HL-60 (cell line): ENCODE measurements around the gene JAM2.
A peak's percentile ranks its signal among the peaks of the same experiment; 100 is the strongest.

Experiments used
- POLR2AphosphoS5 ChIP-seq: IDR thresholded peaks from 2 replicates; pipeline ENCODE4 v1.6.1; 2012; ENCODE audit warnings: low read depth
- SPI1 ChIP-seq: IDR thresholded peaks from 2 replicates; pipeline ENCODE4 v1.6.1; 2012; ENCODE audit warnings: low read depth, mild to moderate bottlenecking, borderline replicate concordance
- TF ChIP-seq, protein P1 (sequence below): IDR thresholded peaks from 2 replicates; pipeline ENCODE4 v1.6.1; 2012; ENCODE audit warnings: low read depth; ENCODE audit not compliant: insufficient replicate concordance
- TF ChIP-seq, protein P2 (sequence below): IDR thresholded peaks from one replicate; pipeline ENCODE4 v1.5.1; 2011; ENCODE audit warnings: low read length, control low read depth, inconsistent platforms; ENCODE audit not compliant: insufficient read depth

DNA sequence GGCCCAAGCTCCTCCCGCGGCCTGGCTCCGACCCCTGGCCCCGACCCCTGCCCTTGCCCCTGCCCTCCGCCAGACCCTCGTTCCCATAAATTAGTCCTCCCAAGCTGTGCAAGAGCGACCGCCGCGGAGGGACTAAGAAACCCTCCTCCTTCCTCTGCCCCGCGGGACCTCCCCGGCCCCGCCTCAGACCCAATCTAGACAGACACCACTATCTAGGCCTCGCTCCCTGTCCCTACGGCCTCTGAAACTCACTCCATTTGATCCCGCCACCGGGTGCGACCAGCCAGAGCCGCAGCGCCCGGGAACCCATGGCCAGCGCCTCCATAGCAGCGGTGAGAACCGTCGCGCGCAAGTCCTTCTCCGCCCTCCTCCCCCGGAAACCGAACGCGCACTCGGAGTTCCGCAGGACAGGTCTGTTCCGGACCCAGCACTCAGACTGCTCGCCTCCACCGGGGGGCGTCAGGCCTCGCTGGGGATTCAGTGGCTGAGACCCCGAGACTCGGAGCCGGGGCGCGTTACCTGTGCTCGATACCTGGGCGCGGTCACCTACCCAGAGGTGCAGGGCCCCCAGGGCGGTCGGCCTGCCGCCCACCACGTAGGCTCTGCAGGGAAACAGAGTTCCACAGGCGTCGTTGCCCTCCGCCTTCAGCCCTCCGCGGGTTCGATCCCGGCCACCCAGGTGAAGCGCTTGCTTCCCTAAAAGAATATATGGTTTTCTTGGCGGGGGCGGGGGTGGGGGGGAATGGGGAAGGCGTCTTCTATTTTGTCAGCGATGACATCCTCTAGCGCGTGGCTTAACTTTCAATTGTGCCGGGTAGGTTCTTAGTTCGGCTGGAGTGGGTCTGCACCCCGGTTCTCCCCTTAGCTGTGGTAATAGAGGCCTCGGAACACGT is 31.7 kb upstream of the JAM2 start, which contains the start of gene MRPL39:
- TF ChIP-seq, protein P1, sequence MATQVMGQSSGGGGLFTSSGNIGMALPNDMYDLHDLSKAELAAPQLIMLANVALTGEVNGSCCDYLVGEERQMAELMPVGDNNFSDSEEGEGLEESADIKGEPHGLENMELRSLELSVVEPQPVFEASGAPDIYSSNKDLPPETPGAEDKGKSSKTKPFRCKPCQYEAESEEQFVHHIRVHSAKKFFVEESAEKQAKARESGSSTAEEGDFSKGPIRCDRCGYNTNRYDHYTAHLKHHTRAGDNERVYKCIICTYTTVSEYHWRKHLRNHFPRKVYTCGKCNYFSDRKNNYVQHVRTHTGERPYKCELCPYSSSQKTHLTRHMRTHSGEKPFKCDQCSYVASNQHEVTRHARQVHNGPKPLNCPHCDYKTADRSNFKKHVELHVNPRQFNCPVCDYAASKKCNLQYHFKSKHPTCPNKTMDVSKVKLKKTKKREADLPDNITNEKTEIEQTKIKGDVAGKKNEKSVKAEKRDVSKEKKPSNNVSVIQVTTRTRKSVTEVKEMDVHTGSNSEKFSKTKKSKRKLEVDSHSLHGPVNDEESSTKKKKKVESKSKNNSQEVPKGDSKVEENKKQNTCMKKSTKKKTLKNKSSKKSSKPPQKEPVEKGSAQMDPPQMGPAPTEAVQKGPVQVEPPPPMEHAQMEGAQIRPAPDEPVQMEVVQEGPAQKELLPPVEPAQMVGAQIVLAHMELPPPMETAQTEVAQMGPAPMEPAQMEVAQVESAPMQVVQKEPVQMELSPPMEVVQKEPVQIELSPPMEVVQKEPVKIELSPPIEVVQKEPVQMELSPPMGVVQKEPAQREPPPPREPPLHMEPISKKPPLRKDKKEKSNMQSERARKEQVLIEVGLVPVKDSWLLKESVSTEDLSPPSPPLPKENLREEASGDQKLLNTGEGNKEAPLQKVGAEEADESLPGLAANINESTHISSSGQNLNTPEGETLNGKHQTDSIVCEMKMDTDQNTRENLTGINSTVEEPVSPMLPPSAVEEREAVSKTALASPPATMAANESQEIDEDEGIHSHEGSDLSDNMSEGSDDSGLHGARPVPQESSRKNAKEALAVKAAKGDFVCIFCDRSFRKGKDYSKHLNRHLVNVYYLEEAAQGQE: peak; percentile 81
- TF ChIP-seq, protein P2, sequence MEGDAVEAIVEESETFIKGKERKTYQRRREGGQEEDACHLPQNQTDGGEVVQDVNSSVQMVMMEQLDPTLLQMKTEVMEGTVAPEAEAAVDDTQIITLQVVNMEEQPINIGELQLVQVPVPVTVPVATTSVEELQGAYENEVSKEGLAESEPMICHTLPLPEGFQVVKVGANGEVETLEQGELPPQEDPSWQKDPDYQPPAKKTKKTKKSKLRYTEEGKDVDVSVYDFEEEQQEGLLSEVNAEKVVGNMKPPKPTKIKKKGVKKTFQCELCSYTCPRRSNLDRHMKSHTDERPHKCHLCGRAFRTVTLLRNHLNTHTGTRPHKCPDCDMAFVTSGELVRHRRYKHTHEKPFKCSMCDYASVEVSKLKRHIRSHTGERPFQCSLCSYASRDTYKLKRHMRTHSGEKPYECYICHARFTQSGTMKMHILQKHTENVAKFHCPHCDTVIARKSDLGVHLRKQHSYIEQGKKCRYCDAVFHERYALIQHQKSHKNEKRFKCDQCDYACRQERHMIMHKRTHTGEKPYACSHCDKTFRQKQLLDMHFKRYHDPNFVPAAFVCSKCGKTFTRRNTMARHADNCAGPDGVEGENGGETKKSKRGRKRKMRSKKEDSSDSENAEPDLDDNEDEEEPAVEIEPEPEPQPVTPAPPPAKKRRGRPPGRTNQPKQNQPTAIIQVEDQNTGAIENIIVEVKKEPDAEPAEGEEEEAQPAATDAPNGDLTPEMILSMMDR: peak; percentile 21
- peak; percentile 20; the same call in 1 of the 2 replicates for TF ChIP-seq SPI1
- TF ChIP-seq POLR2AphosphoS5: peak; percentile 96
